ENCODE results near the gene RPA4. TPM values are rescaled to one million over a fixed set of nuclear protein-coding genes. Genes with fewer than 3 reads are reported as not detected.

The RPA4 gene
- polyA plus RNA-seq, 12 donors: 0.08 to 0.16 (median 0.13) TPM; not detected in 8

Other genes with a start within 250 kb of the RPA4 start
- 10 to 100 TPM in 5 of 12 donors, 1 to 10 TPM in 6, not detected in 1; 8.0 to 13.0 (median 9.7) TPM for gene DIAPH2, start 199.1 kb upstream of the RPA4 start, polyA plus RNA-seq (ENCODE audit: insufficient read length in 12 of 12)

All from muscle of arm (tissue), 12 donors.